Panc1 (cell line): ENCODE measurements around the gene NPFF. TPM values are rescaled to one million over a fixed set of nuclear protein-coding genes. Genes with fewer than 3 reads are reported as not detected.

Source experiments
- ATAC-seq: fragments of 200-7000 bp; cut with Tn5 transposase; 2 replicates; pipeline ENCODE4 v1.9.1; 2020; ENCODE audit warnings: mild to moderate bottlenecking, moderate library complexity
- BruUV-seq: library from RNA; stranded (reverse); fragments of 400-500 nt; replicated peaks from 2 replicates; lab custom pipeline; 2021; lab: Mats Ljungman, UMichigan
- CTCF ChIA-PET: fragments of 300-600 bp; sonication (Branson Sonifier 250); formaldehyde crosslinking; loops from one replicate; lab custom pipeline; 2022; ENCODE audit warnings: antibody characterized with exemption; lab: Charles Lee
- POLR2A ChIA-PET: fragments of 300-600 bp; sonication (Branson Sonifier 250); formaldehyde crosslinking; loops from one replicate; lab custom pipeline; 2022; ENCODE audit warnings: antibody characterized with exemption; lab: Charles Lee
- DNase-seq: peaks from one replicate; pipeline ENCODE4 v3.0.0-alpha.2; 2010; ENCODE audit warnings: low read depth, low spot score
- H3K27ac ChIP-seq: 2 replicates; pipeline ENCODE4 v1.5.1; 2011; ENCODE audit warnings: mild to moderate bottlenecking, low read length, inconsistent platforms
- H3K27me3 ChIP-seq: fragments of 200-500 bp; sonication (Bioruptor generic); 2 replicates; pipeline ENCODE4 v1.6.0; 2014; ENCODE audit warnings: low read length, inconsistent platforms; ENCODE audit not compliant: control insufficient read depth, insufficient read depth
- H3K36me3 ChIP-seq: fragments of 200-500 bp; sonication (Bioruptor generic); 2 replicates; pipeline ENCODE4 v1.5.1; 2014; ENCODE audit warnings: inconsistent platforms, mild to moderate bottlenecking, low read length, moderate library complexity; ENCODE audit not compliant: control insufficient read depth, insufficient read depth
- H3K4me1 ChIP-seq: 2 replicates; pipeline ENCODE4 v1.5.1; 2011; ENCODE audit warnings: inconsistent platforms, mild to moderate bottlenecking, low read length, moderate library complexity; ENCODE audit not compliant: control insufficient read depth, insufficient read depth
- H3K4me3 ChIP-seq, 2 experiments: 2 replicates each; pipeline ENCODE4 v1.5.1; 2011 to 2012; ENCODE audit warnings: low read depth in 2 of 2, low read length in 2 of 2, mild to moderate bottlenecking in 2 of 2, inconsistent platforms in 1 of 2, moderate library complexity in 1 of 2
- H3K9me3 ChIP-seq: fragments of 200-500 bp; sonication (Bioruptor generic); 2 replicates; pipeline ENCODE4 v1.5.1; 2014; ENCODE audit warnings: low read depth, mild to moderate bottlenecking, inconsistent platforms, low read length, moderate library complexity; ENCODE audit not compliant: control insufficient read depth, insufficient read depth
- CTCF ChIP-seq: fragments of 450-650 bp; IDR thresholded peaks from 2 replicates; pipeline ENCODE4 v1.5.1; 2017; ENCODE audit warnings: mild to moderate bottlenecking
- POLR2AphosphoS5 ChIP-seq: IDR thresholded peaks from 2 replicates; pipeline ENCODE4 v1.6.1; 2012; ENCODE audit warnings: mild to moderate bottlenecking, low read depth, low read length, moderate library complexity
- REST ChIP-seq, 2 experiments: IDR thresholded peaks; 2 replicates each; pipeline ENCODE4 v1.6.1; 2011 to 2012; ENCODE audit warnings: low read depth in 2 of 2, control low read depth in 1 of 2, low read length in 1 of 2, mild to moderate bottlenecking in 1 of 2, moderate library complexity in 1 of 2; ENCODE audit not compliant: insufficient read depth in 1 of 2
- SIN3A ChIP-seq: IDR thresholded peaks from 2 replicates; pipeline ENCODE4 v1.6.1; 2012; ENCODE audit warnings: low read depth, mild to moderate bottlenecking, low read length, moderate library complexity, borderline replicate concordance; ENCODE audit not compliant: insufficient read depth
- TCF7L2 ChIP-seq: IDR thresholded peaks from 2 replicates; pipeline ENCODE4 v1.6.1; 2011; ENCODE audit warnings: mild to moderate bottlenecking, low read depth, low read length, inconsistent platforms
- in situ Hi-C: cut with HindIII; loops from 2 replicates; pipeline ENCODE4 v1.10.0; 2016; ENCODE audit warnings: low sequenced_read_pairs, low pct_unique_long_range_greater_than_20kb
- intact Hi-C: fragments of 100-400 bp; cut with micrococcal nuclease; formaldehyde crosslinking; loops from one replicate; pipeline ENCODE4 v1.10.0; 2022; ENCODE audit not compliant: unreplicated experiment
- total RNA-seq: library from RNA; stranded (reverse); gene quantifications from one replicate; pipeline ENCODE4 v1.2.1, GENCODE V29; 2021; ENCODE audit not compliant: unreplicated experiment

NPFF gene
- total RNA-seq, 1 experiment from 2014 or later, result not detected

- POLR2A ChIA-PET, result interaction anchor here (2.1 kb wide), 1 partner anchor 18 kb away, joined by 6 read pairs; the partner anchor contains the start of gene TARBP2
- Histone ChIP-seq H3K4me3 (no peak overlapping the region), H3K27me3 (no peaks in the 10 kb centered on the region), H3K27ac (no peak overlapping the region; the same call in 1 of the 2 replicates), H3K9me3 (no peaks in the 10 kb centered on the region), H3K36me3 (peaks cover 29% of the 10 kb centered on the region), H3K4me1 (peaks cover 15% of the 10 kb centered on the region)
- TF ChIP-seq SIN3A (no peak), POLR2AphosphoS5 (peak; percentile 13)
- CTCF ChIA-PET, result interaction anchor here (1.5 kb wide), 1 partner anchor 26 kb away, joined by 8 read pairs; no protein-coding TSS in a partner anchor
- no TSS peak for BruUV-seq
- in situ Hi-C loops, result no loop called here
- intact Hi-C loops, result no loop called here
- ATAC-seq (peak; percentile 12), DNase-seq (no peak)
Observed at GRCh38 chr12:53482626-53483168, 24.6 kb downstream of the NPFF start.

- Histone ChIP-seq H3K27ac (no peak overlapping the region), H3K4me1 (peaks cover 15% of the 10 kb centered on the region), H3K36me3 (peaks cover 33% of the 10 kb centered on the region), H3K4me3 (no peak overlapping the region), H3K9me3 (no peaks in the 10 kb centered on the region), H3K27me3 (no peaks in the 10 kb centered on the region)
- in situ Hi-C loops (no loop called here), intact Hi-C loops (no loop called here)
- ChIA-PET CTCF (interaction anchor here (0.6 to 1.5 kb wide), 4 partner anchors 18 to 154 kb away, joined by 3 to 15 read pairs (median 7); no protein-coding TSS in a partner anchor), POLR2A (interaction anchor here (2.1 kb wide), 1 partner anchor 19 kb away, joined by 6 read pairs; the partner anchor contains the start of gene TARBP2)
- no peak for TF ChIP-seq SIN3A
- TF ChIP-seq TCF7L2, result no peak
- 0 out of 2 replicates have a peak, but pooled peaks have one; percentile 16 for TF ChIP-seq POLR2AphosphoS5
- no peak for TF ChIP-seq CTCF
- TF ChIP-seq REST (IDR thresholded peaks at IDR 0.05; ENCODE audit: insufficient read depth in 1 of 2, low read depth in 2 of 2, low read length in 1 of 2), result no peak
- no peak for DNase-seq
- no TSS peak for BruUV-seq
- peak; percentile 45 for ATAC-seq
Observed at GRCh38 chr12:53481939-53482586, 25.2 kb downstream of the NPFF start.
